Breast epithelium (tissue), 3 donors: Measurements from ENCODE around the gene NSMF.

Source experiments
- POLR2A ChIP-seq: fragments of 450-650 bp; IDR thresholded peaks from one replicate; pipeline ENCODE4 v1.6.1; 2016; ENCODE audit warnings: antibody characterized with exemption, mild to moderate bottlenecking, moderate library complexity
- POLR2AphosphoS5 ChIP-seq, 3 donors: sonication (generic); formaldehyde crosslinking; IDR thresholded peaks; one replicate each; pipeline ENCODE4 v1.6.1; 2017; ENCODE audit warnings: antibody characterized with exemption in 3 of 3
- TF ChIP-seq, protein P1 (sequence below), 3 donors: fragments of 450-650 bp; IDR thresholded peaks; one replicate each; pipeline ENCODE4 v1.5.1; 2016 to 2017; ENCODE audit warnings: antibody characterized with exemption in 3 of 3, mild to moderate bottlenecking in 3 of 3, moderate library complexity in 3 of 3

DNA sequence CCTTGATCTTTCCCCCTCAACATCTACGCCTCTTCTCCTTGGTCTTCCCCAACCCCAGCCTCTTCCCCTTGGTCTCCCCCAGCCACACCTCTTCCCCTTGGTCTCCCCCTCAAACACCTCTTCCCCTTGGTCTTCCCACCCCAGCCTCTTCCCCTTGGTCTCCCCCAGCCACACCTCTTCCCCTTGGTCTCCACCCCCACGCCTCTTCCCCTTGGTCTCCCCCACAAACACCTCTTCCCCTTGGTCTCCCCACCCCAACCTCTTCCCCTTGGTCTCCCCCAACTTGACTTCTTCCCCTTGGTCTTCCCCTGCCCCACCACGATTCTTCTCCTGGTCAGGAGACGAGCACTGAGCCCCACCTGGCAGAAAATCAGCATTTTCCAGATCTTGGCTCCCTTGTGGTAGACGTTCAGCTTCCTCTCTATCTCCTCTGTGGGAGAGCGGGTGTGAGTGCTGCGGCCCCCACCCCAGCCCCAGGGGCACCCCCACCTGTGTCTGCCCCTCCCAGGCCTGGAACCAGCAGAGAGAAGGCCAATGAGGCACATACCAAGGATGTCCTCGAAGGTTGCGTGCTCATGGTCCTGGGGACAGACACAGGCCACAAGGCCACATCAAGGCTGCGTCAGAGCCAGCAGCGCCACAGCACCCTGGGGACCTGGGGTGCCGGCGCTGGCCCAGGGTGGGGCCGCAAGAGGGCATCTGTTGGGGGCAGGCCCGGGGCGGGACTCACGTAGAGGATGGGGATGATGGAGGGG is 7.0 kb downstream of the NSMF start:
- TF ChIP-seq, protein P1, sequence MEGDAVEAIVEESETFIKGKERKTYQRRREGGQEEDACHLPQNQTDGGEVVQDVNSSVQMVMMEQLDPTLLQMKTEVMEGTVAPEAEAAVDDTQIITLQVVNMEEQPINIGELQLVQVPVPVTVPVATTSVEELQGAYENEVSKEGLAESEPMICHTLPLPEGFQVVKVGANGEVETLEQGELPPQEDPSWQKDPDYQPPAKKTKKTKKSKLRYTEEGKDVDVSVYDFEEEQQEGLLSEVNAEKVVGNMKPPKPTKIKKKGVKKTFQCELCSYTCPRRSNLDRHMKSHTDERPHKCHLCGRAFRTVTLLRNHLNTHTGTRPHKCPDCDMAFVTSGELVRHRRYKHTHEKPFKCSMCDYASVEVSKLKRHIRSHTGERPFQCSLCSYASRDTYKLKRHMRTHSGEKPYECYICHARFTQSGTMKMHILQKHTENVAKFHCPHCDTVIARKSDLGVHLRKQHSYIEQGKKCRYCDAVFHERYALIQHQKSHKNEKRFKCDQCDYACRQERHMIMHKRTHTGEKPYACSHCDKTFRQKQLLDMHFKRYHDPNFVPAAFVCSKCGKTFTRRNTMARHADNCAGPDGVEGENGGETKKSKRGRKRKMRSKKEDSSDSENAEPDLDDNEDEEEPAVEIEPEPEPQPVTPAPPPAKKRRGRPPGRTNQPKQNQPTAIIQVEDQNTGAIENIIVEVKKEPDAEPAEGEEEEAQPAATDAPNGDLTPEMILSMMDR (IDR thresholded peaks at IDR 0.05): no peak
- TF ChIP-seq POLR2A (no peak), POLR2AphosphoS5 (IDR thresholded peaks at IDR 0.05) (no peak)
